Islet precursor cell (in vitro differentiated cells): ENCODE measurements around the gene TNFRSF19.

Experiments
- DNase-seq: peaks from one replicate; pipeline ENCODE4 v3.0.0-alpha.2; 2018

TNFRSF19 gene

DNA sequence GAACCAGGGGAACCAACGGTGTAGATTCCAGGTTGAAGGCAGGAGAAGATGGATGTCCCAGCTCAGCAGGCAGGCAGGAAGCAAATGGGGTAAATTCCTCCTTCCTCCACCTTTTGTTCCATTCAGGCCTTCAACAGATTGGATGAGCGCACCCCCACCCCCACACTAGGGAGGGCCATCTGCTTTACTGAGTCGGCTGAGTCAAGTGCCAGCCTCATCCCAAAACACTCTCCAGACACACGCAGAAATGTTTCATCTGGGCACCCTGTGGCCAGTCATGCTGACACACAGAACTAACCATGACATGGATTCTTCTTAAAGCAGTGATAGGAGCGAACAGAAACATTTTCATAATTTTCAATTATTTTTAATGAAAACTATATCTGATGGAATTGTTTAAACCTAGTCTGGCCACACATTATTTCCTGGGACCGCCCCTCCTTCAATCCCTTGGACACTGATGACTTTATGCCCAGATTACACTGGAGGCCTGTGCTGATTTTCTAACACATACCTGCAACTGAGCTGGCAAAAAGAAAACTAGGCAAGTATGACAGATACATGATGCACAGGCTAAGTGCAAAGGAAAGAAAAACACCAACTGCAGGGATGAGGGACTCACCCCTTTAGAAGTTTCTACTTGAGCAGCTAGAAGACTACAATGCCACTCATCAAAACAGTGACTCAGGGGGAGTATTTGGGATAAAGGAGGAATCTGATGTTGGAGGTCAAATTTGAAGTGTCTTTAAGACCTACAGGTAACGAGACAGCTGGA, 154.2 kb downstream of the TNFRSF19 start:
- no peak for DNase-seq
